Left colon (tissue), 2 donors: ENCODE measurements around the gene AGA. TPM values are rescaled to one million over a fixed set of nuclear protein-coding genes. Genes with fewer than 3 reads are reported as not detected.

ENCODE experiments used
- ATAC-seq: fragments of 200-7000 bp; cut with Tn5 transposase; one replicate; pipeline ENCODE4 v1.9.1; 2020; ENCODE audit warnings: mild to moderate bottlenecking, moderate library complexity
- DNase-seq, 2 donors: peaks; one replicate each; pipeline ENCODE4 v3.0.0-alpha.2; 2020
- intact Hi-C, 2 donors: fragments of 100-400 bp; cut with DNase I in 1 of 2; cut with micrococcal nuclease in 1 of 2; formaldehyde crosslinking; loops; one replicate each; pipeline versions ENCODE4 v1.11.2 to v1.14.0; 2022; cut with DNase I, micrococcal nuclease
- total RNA-seq, 2 donors: library from RNA; stranded (reverse); fragmentation: NEBNext Ultra II Directional; extraction: Animal tissue kit (Norgen Biotek cat#: 25700); gene quantifications; one replicate each; pipeline ENCODE4 v1.2.1, GENCODE V29; 2021
- donor health status: DM: no; HTN: no; CAD: no.
- donor health status: DM: yes; HTN: yes; CAD: no.

The AGA gene
- total RNA-seq, 2 donors from 2014 or later, result 15.6 to 26.0 TPM

DNA sequence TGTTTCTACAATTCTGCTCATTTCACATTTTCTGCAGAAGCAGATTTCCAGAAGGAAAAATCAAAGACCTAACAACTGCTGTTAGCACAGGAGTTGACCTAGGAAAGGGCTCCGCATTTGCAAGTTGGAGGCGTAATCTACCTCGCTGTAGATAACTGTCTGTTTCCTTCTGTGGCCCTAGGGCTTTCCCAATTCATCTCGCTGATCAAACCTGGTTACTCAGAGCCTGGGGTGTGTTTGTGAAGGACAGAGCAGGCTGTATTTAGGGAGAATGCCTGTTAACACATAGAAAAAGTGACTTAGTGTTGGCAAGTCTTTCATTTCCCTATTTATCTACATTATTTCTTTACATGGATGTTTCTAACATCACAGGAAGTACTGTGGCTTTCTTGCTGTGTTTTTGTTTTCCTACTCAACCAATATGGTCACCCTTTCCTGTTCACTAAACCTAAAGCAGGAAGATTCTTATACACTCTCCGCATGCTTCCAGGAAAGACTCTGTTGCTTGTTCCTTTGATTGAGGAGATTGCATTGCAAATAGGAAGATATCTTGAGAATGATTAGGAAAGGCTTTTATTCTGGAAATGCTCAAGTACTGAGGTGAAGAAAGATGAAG is 40.5 kb downstream of the AGA start:
- DNase-seq (no peak), ATAC-seq (no peak)
- intact Hi-C loops, result no loop called here

DNA sequence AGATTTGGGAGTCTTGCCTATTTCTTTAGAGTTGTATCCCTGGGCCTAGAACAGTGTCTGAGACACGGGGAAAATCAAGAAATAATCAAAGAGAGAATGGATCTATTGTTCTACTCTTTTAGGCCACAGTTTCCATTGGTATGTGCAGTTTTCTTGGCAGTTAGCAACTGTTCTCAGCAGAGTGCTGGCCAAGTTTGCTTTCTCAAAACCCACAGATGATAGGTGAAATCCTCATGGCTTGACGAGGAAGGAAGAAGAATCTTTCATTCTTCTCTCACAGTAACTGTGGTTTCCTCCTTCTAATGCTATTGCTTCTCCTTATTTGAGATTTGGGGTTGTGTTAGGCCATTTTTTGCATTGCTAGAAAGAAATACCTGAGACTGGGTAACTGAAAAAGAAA is 42.2 kb downstream of the AGA start:
- ATAC-seq, result no peak
- DNase-seq, result no peak
- intact Hi-C loops, result no loop called here

DNA sequence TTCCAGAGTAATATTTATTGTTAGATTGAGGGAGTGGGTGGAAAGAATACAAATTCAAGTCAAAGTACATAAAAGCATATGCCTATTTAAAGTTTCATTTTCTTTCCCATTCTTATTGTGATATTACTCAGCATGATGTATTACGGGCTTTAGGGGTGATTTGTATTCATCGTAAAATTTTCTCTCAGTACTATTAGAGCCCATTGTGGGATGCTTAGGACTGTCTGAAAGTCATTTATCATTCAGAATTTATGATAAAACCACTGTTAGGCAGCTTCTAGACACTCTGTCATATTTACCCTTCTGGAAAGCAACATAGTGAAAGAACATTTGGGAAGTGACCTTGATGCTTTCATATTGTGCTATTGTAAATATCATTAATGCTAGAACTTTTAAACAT is 45.9 kb downstream of the AGA start:
- ATAC-seq (no peak), DNase-seq (no peak)
- intact Hi-C loops, result no loop called here

GRCh38 chr4:177393236-177393635 is 49.0 kb downstream of the AGA start:
- intact Hi-C loops, result no loop called here

GRCh38 chr4:177391953-177392352 is 50.3 kb downstream of the AGA start:
- intact Hi-C loops, result no loop called here
- DNase-seq (no peak), ATAC-seq (no peak)

More at GRCh38 chr4:177393236-177393635, 49.0 kb downstream of the AGA start:
- DNase-seq, result no peak
- no peak for ATAC-seq

GRCh38 chr4:177391287-177391686 is 51.0 kb downstream of the AGA start:
- intact Hi-C loops, result no loop called here
- ATAC-seq (no peak), DNase-seq (no peak)

DNA sequence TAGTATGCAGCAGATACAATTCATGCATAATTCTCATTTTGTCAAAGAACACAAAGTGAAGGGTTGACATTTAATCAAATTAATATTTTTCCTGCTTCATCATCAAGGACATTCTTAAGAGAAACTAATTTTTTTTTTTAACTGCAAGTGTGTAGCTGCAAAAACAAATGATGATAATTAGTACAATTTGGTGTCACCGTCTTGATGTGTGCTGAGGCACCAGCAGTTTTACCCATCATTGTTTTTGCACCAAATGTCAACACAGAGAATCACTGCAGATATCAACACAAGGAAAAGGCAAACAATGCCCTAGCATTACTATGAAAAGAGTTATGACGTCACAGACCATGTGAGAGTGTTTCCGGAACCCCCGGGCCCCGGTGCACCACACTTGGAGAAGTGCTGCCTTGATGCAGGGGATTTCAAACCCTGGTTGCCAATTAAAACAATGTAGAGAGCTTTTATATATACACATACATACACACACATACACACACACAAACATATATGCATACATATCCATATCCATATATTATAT is 55.9 kb downstream of the AGA start:
- intact Hi-C loops, result no loop called here
- DNase-seq, result no peak
- ATAC-seq, result no peak

DNA sequence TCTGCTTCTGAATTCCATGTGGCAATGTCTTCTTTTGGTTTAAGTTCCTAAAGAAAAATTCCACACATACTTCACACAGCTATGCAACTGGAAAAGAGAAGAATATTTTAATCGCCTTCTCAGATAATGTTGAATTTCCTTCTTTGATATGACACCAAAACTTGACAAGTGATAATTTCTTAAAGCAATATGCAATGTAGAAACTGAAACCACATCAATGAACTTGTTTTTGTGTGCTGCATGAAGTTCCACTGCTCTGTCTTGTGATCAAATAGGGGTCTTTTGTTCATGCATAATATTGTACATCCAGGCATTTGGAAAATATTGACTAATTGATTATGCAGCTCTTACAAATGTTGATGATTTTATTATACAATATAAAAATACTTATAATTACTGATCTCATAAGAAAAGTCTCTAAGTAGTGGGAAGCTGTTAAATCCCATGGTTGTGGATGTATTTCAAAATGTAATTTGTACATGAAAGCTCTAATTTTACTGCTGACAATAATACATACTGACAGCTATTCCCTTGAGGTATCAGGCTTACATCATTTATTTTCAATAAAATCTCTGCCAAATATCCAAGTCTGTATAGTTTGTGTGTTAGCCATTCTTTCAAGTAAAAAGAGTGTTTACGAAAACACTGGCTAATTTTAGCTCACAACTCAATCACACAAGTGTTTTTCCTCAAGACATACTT is 56.5 kb downstream of the AGA start:
- intact Hi-C loops, result no loop called here
- DNase-seq (no peak), ATAC-seq (no peak)

- intact Hi-C loops, result no loop called here
- DNase-seq, result no peak
- no peak for ATAC-seq
Observed at GRCh38 chr4:177384856-177385397, 57.3 kb downstream of the AGA start.

DNA sequence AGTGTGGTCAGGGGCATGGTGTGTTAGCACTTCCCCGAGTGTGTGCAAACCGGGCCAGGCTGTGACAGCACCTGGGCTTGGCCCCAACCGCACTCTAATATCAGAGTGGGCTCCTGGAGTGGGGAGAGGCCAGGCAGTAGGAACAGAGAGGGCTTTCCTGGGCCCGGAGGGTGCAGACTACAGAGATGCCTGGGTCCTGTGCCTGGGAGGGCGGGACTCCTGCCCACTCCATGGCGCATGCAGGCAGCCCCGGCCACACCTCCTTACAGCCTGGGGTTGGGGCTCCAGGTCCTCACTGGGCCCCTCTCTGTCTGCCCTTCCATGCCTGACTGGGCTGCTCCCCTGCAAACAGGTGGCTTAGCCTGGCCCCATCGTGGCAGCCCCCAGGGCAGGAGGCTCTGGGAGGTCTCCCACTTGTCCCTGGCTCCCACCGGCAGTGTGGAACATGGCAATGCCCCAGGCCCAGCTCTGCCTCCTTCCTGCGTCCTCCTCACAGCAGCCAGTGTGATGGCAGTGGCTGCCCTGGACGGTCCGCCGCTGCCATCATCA is 60.4 kb downstream of the AGA start:
- ATAC-seq (no peak), DNase-seq (no peak)
- intact Hi-C loops, result no loop called here

Other genes with a start within 250 kb of the AGA start
- 1 to 10 TPM; 1.0 to 2.3 TPM for gene NEIL3, start 132.6 kb downstream of the AGA start, total RNA-seq